Measurements from ENCODE around the gene PHLPP1.

Gene PHLPP1

GRCh38 chr18:62868645-62869044, 153.3 kb downstream of the PHLPP1 start:
- H3K4me2 ChIP-seq (ENCODE audit: low read length): no peak overlapping the region
- H2AFZ ChIP-seq (ENCODE audit: low read depth, low read length): no peak overlapping the region
- TF ChIP-seq, protein P1, sequence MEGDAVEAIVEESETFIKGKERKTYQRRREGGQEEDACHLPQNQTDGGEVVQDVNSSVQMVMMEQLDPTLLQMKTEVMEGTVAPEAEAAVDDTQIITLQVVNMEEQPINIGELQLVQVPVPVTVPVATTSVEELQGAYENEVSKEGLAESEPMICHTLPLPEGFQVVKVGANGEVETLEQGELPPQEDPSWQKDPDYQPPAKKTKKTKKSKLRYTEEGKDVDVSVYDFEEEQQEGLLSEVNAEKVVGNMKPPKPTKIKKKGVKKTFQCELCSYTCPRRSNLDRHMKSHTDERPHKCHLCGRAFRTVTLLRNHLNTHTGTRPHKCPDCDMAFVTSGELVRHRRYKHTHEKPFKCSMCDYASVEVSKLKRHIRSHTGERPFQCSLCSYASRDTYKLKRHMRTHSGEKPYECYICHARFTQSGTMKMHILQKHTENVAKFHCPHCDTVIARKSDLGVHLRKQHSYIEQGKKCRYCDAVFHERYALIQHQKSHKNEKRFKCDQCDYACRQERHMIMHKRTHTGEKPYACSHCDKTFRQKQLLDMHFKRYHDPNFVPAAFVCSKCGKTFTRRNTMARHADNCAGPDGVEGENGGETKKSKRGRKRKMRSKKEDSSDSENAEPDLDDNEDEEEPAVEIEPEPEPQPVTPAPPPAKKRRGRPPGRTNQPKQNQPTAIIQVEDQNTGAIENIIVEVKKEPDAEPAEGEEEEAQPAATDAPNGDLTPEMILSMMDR (IDR thresholded peaks at IDR 0.05; ENCODE audit: low read depth, low read length): no peak
- no peak for TF ChIP-seq EZH2phosphoT487 (IDR thresholded peaks at IDR 0.05; ENCODE audit: low read depth)

DNA sequence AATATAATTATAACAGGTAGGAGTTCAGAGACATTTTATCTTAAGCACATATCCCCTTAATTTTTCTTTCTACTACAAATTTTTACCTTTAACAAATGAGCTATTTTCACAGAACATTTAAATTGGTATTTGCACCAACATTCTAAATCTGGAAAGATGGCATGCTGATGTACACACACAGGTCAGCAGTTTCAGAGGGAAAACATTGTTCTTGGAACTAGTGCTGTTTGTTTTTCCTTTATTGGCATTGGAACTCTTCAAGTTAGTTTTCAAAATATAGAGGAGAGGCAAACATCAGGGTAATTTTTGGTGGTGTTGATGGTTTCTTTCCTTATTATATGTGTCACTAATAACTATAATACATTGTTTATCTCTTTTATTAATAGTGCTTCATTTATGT, 155.3 kb downstream of the PHLPP1 start:
- H3K36me3 ChIP-seq (replicated peaks; ENCODE audit: low read depth, low read length): no peaks in the 10 kb centered on the region
- H3K4me3 ChIP-seq (ENCODE audit: low read length): no peak overlapping the region
- H2AFZ ChIP-seq (ENCODE audit: low read depth, low read length): no peak overlapping the region
- no peak overlapping the region for H3K4me2 ChIP-seq (ENCODE audit: low read length)
- no peak for TF ChIP-seq EZH2phosphoT487 (IDR thresholded peaks at IDR 0.05; ENCODE audit: low read depth)
- TF ChIP-seq, protein P1 (IDR thresholded peaks at IDR 0.05; ENCODE audit: low read depth, low read length): no peak
- H3K79me2 ChIP-seq (ENCODE audit: low read length): no peaks in the 10 kb centered on the region
- H3K27me3 ChIP-seq (ENCODE audit: low read depth, low read length): no peaks in the 10 kb centered on the region
- no peak overlapping the region for H3K9ac ChIP-seq (ENCODE audit: low read length)
- H3K4me1 ChIP-seq (ENCODE audit: low read length): peaks cover 15% of the 10 kb centered on the region
- no peak overlapping the region for H3K27ac ChIP-seq (ENCODE audit: low read length)
- no peaks in the 10 kb centered on the region for H3K9me3 ChIP-seq (ENCODE audit: insufficient read depth, low read length)
- H4K20me1 ChIP-seq (ENCODE audit: insufficient read depth, low read length): no peaks in the 10 kb centered on the region

More at GRCh38 chr18:62868645-62869044, 153.3 kb downstream of the PHLPP1 start:
- Histone ChIP-seq H3K27me3 (ENCODE audit: low read depth, low read length) (no peaks in the 10 kb centered on the region), H3K27ac (ENCODE audit: low read length) (no peak overlapping the region), H3K9ac (ENCODE audit: low read length) (no peak overlapping the region), H3K4me3 (ENCODE audit: low read length) (no peak overlapping the region), H4K20me1 (ENCODE audit: insufficient read depth, low read length) (no peaks in the 10 kb centered on the region), H3K79me2 (ENCODE audit: low read length) (no peaks in the 10 kb centered on the region), H3K9me3 (ENCODE audit: insufficient read depth, low read length) (no peaks in the 10 kb centered on the region), H3K36me3 (replicated peaks; ENCODE audit: low read depth, low read length) (no peaks in the 10 kb centered on the region), H3K4me1 (ENCODE audit: low read length) (peaks cover 15% of the 10 kb centered on the region)

- H3K4me1 ChIP-seq (ENCODE audit: low read length): peaks cover under 1% of the 10 kb centered on the region; the same call in 1 of the 2 replicates
- H3K9ac ChIP-seq (ENCODE audit: low read length): no peak overlapping the region
- no peak overlapping the region for H3K27ac ChIP-seq (ENCODE audit: low read length)
- no peaks in the 10 kb centered on the region for H3K9me3 ChIP-seq (ENCODE audit: insufficient read depth, low read length)
- no peak overlapping the region for H3K4me2 ChIP-seq (ENCODE audit: low read length)
- H3K36me3 ChIP-seq (replicated peaks; ENCODE audit: low read depth, low read length): no peaks in the 10 kb centered on the region
- H2AFZ ChIP-seq (ENCODE audit: low read depth, low read length): no peak overlapping the region
- H3K27me3 ChIP-seq (ENCODE audit: low read depth, low read length): no peaks in the 10 kb centered on the region
- no peaks in the 10 kb centered on the region for H4K20me1 ChIP-seq (ENCODE audit: insufficient read depth, low read length)
- TF ChIP-seq, protein P1 (IDR thresholded peaks at IDR 0.05; ENCODE audit: low read depth, low read length): no peak
- TF ChIP-seq EZH2phosphoT487 (IDR thresholded peaks at IDR 0.05; ENCODE audit: low read depth): no peak
- H3K79me2 ChIP-seq (ENCODE audit: low read length): no peaks in the 10 kb centered on the region
- no peak overlapping the region for H3K4me3 ChIP-seq (ENCODE audit: low read length)
These were observed 160.0 kb downstream of the PHLPP1 start for GRCh38 chr18:62875323-62875722.

DNA sequence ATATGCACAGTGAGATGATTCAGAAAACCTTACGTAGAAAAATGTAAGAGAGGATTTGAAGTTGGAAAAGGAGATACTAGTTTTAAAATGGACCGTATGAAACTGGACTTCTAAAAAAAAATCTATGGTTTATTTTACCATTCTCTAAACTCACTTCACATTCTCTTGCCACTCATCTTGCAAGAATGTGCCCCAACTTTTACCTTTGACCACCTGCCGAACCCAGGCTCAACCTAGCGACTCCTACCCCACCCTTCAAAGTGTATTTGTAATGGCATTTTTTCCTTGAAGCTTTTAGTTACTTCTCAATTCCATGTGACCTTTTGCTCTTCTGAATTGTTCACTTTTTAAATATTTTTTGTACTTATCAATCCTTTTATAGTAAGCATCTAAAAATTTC, 160.8 kb downstream of the PHLPP1 start:
- no peaks in the 10 kb centered on the region for H3K27me3 ChIP-seq (ENCODE audit: low read depth, low read length)
- H3K4me3 ChIP-seq (ENCODE audit: low read length): no peak overlapping the region
- H3K36me3 ChIP-seq (replicated peaks; ENCODE audit: low read depth, low read length): no peaks in the 10 kb centered on the region
- no peak overlapping the region for H2AFZ ChIP-seq (ENCODE audit: low read depth, low read length)
- H3K9ac ChIP-seq (ENCODE audit: low read length): no peak overlapping the region
- TF ChIP-seq, protein P1 (IDR thresholded peaks at IDR 0.05; ENCODE audit: low read depth, low read length): no peak
- TF ChIP-seq EZH2phosphoT487 (IDR thresholded peaks at IDR 0.05; ENCODE audit: low read depth): no peak
- H3K4me1 ChIP-seq (ENCODE audit: low read length): no peaks in the 10 kb centered on the region
- no peak overlapping the region for H3K27ac ChIP-seq (ENCODE audit: low read length)
- H3K79me2 ChIP-seq (ENCODE audit: low read length): no peaks in the 10 kb centered on the region
- no peaks in the 10 kb centered on the region for H3K9me3 ChIP-seq (ENCODE audit: insufficient read depth, low read length)
- H3K4me2 ChIP-seq (ENCODE audit: low read length): no peak overlapping the region
- no peaks in the 10 kb centered on the region for H4K20me1 ChIP-seq (ENCODE audit: insufficient read depth, low read length)
